Measurements from ENCODE around the gene ZNF302.
A peak's percentile ranks its signal among the peaks of the same experiment; 100 is the strongest.

The ZNF302 gene

DNA sequence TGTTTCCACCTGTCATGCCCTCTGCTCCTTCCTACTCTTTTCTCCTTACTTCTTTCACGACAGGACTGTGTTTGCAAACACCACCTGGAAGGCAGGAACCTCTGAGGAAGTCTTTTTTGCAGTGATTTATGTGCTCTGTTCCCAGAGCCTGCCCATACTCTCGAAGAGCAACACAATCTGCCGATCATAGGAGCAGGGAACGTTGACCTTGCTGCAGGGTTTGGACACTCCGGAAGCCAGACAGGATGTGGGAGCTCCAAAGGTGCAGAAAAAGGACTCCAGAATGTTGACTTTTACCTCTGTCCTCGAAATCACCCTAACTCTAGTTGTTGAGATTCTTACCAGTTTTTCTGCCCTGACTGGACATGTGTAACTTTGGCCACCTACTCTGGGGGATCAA is 47.9 kb downstream of the ZNF302 start:
- FAIRE-seq = no peak
- DNase-seq (ENCODE audit: extremely low spot score, insufficient read length, low read depth) = no peak

DNA sequence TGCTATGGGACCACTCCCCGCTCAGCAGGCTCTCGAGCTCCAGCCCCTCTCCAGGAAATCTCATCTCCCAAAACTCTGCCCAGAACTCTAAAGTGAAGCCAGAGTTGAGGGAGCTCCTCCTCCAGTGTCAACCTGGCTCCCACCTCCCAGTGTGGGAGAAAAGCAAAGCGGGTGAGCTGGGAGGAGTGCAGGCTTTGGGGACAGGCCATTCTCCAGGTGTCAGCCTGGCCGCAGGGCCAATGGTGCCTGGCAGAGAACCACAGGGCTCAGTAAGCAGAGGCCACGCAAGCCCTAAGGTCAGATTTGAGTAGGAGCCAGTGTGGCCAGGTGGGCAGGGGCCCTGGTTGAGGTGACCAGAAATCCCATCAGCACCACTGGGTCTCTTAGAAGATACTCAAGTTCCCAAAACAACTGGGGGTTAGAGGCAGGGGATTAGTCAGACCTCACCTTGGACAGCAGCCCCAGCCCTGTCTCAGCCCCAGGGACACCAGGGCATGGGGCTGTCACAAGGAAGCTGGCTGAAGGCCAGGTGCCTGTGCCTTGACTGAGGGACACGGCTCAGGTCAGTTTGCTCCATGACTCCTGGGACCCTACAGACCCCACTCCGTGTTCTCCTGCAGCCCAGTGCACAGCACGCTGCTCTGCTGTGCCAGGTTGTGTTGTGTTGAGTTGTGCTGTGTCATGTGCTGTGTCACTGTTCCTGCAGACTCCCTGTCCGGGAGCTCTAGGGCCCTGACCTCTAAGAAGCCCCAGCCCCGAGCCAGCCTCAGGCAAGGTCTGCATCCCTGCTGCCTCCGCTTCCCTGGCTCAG is 53.7 kb downstream of the ZNF302 start:
- DNase-seq (ENCODE audit: extremely low spot score, insufficient read length, low read depth) = no peak
- no peak for FAIRE-seq

- no peak for FAIRE-seq
- DNase-seq (ENCODE audit: extremely low spot score, insufficient read length, low read depth) = no peak
Measured at GRCh38 chr19:34731964-34732363, 54.5 kb downstream of the ZNF302 start.

DNA sequence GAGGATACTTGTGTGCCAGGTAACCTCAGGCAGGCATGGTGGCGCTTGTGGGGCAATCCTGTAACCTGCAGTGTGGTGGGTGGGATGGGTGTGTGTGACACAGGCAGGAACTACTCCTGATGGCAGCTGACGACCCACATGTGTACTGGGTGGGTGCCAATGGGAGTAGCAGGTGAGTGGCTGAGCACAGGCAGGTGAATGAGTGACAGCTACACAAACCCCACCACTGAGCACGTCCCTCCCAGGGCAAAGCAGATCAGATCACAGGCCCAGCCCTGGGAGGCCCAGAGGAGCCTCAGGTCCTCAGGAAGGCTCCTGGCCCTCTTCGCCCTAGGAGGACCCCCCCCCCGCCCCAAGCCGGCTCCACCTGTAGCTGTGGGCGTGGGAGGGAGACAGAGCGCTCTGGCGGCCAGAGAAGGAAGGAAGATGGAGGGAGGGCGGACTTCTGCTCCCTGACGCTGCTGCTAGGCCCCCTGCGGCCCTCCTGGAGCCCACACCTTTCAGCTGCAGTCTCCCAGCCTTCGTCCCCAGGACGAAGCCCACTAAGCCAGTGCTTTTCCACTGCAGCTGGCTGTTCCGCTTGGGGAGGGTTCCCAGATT is 55.2 kb downstream of the ZNF302 start:
- FAIRE-seq = no peak
- DNase-seq (ENCODE audit: extremely low spot score, insufficient read length, low read depth) = no peak

- FAIRE-seq = no peak
- DNase-seq (ENCODE audit: extremely low spot score, insufficient read length, low read depth) = no peak
Measured at GRCh38 chr19:34733266-34733745, 55.8 kb downstream of the ZNF302 start.

GRCh38 chr19:34733746-34734536 is 56.5 kb downstream of the ZNF302 start, which contains the start of gene ZNF181:
TSS of gene ZNF181 (plus strand) at chr19:34734243. CDS start at chr19:34735038, 795 bp downstream.
- FAIRE-seq (peak; percentile 87), DNase-seq (ENCODE audit: extremely low spot score, insufficient read length, low read depth) (peak; percentile 71)

- DNase-seq (ENCODE audit: extremely low spot score, insufficient read length, low read depth) (no peak), FAIRE-seq (peak; percentile 21)
Measured at GRCh38 chr19:34734537-34735103, 57.1 kb downstream of the ZNF302 start.

Data from GM18507 (cell line).